Prostate gland (tissue), 2 donors: ENCODE measurements around the gene TMEM11.
"Not testable (repeated sequence)": the region's sequence is repeated elsewhere in the genome, so short reads cannot be mapped to it uniquely, and the experiment has no call there.

Experiments used
- CTCF ChIP-seq, 4 experiments: fragments of 200-600 bp in 2 of 4; fragments of 450-650 bp in 2 of 4; sonication (generic) in 2 of 4; IDR thresholded peaks; 1 replicate in 3 of 4; 2 replicates in 1 of 4; pipeline ENCODE4 v1.5.1; 2016 to 2019; ENCODE audit warnings: antibody characterized with exemption in 4 of 4, mild to moderate bottlenecking in 2 of 4, moderate library complexity in 2 of 4
- POLR2A ChIP-seq: fragments of 450-650 bp; IDR thresholded peaks from one replicate; pipeline ENCODE4 v1.6.1; 2016; ENCODE audit warnings: antibody characterized with exemption, mild to moderate bottlenecking
- POLR2AphosphoS5 ChIP-seq: sonication (generic); formaldehyde crosslinking; IDR thresholded peaks from one replicate; pipeline ENCODE4 v1.6.1; 2017; ENCODE audit warnings: antibody characterized with exemption

- not testable (repeated sequence) for TF ChIP-seq POLR2A; CTCF (IDR thresholded peaks at IDR 0.05); POLR2AphosphoS5
Measured at GRCh38 chr17:21192414-21192813, 21.5 kb downstream of the TMEM11 start.
